GM23248 (cell line): ENCODE measurements around the gene CDK10. TPM values are rescaled to one million over a fixed set of nuclear protein-coding genes. Genes with fewer than 3 reads are reported as not detected.

ENCODE experiments used
- DNase-seq: peaks from one replicate; pipeline ENCODE4 v3.0.0-alpha.2; 2015
- H2AFZ ChIP-seq: fragments of 200-600 bp; sonication (generic); 2 replicates; pipeline ENCODE4 v1.6.1; 2016; ENCODE audit warnings: antibody characterized with exemption
- H3F3A ChIP-seq: fragments of 200-600 bp; sonication (generic); 2 replicates; pipeline ENCODE4 v1.6.1; 2016; ENCODE audit warnings: mild to moderate bottlenecking, antibody characterized with exemption, mixed run types; ENCODE audit not compliant: insufficient read depth
- H3K27ac ChIP-seq: fragments of 200-600 bp; sonication (generic); 2 replicates; pipeline ENCODE4 v1.5.1; 2016; ENCODE audit warnings: mild to moderate bottlenecking
- H3K27me3 ChIP-seq: fragments of 200-600 bp; sonication (generic); replicated peaks from 2 replicates; pipeline ENCODE4 v1.6.1; 2016; ENCODE audit warnings: mild to moderate bottlenecking; ENCODE audit not compliant: insufficient read depth
- H3K36me3 ChIP-seq: fragments of 200-600 bp; sonication (generic); 2 replicates; pipeline ENCODE4 v1.6.1; 2016; ENCODE audit warnings: low read depth, mild to moderate bottlenecking
- H3K4me1 ChIP-seq: fragments of 200-600 bp; sonication (generic); 2 replicates; pipeline ENCODE4 v1.6.1; 2016; ENCODE audit warnings: mild to moderate bottlenecking; ENCODE audit not compliant: insufficient read depth
- H3K4me2 ChIP-seq: fragments of 200-600 bp; sonication (generic); one replicate; pipeline ENCODE4 v1.6.1; 2016; ENCODE audit warnings: mild to moderate bottlenecking; ENCODE audit not compliant: unreplicated experiment
- H3K4me3 ChIP-seq: fragments of 200-600 bp; sonication (generic); 2 replicates; pipeline ENCODE4 v1.5.1; 2016; ENCODE audit warnings: mild to moderate bottlenecking
- H3K79me2 ChIP-seq: fragments of 200-600 bp; sonication (generic); 2 replicates; pipeline ENCODE4 v1.6.1; 2016; ENCODE audit warnings: mild to moderate bottlenecking; ENCODE audit not compliant: insufficient read depth
- H3K9ac ChIP-seq: fragments of 200-600 bp; sonication (generic); 2 replicates; pipeline ENCODE4 v1.6.1; 2016; ENCODE audit warnings: mild to moderate bottlenecking
- H3K9me2 ChIP-seq: fragments of 200-600 bp; sonication (generic); 2 replicates; pipeline ENCODE4 v1.6.1; 2016; ENCODE audit warnings: mixed run types, mild to moderate bottlenecking, moderate library complexity; ENCODE audit not compliant: insufficient read depth
- H3K9me3 ChIP-seq: fragments of 200-600 bp; sonication (generic); one replicate; pipeline ENCODE4 v1.6.1; 2017; ENCODE audit warnings: low read depth
- H4K20me1 ChIP-seq: fragments of 200-600 bp; sonication (generic); 2 replicates; pipeline ENCODE4 v1.6.0; 2016; ENCODE audit not compliant: insufficient read depth
- EZH2 ChIP-seq: fragments of 200-600 bp; sonication (generic); IDR thresholded peaks from 2 replicates; pipeline ENCODE4 v1.6.1; 2018; ENCODE audit warnings: antibody characterized with exemption, mild to moderate bottlenecking; ENCODE audit not compliant: insufficient read depth, poor library complexity, severe bottlenecking
- EZH2phosphoT487 ChIP-seq: fragments of 200-600 bp; sonication (generic); IDR thresholded peaks from 2 replicates; pipeline ENCODE4 v1.6.1; 2018; ENCODE audit warnings: antibody characterized with exemption, moderate library complexity, mild to moderate bottlenecking, low read depth; ENCODE audit not compliant: insufficient read depth
- WGBS, 2 experiments: methylation state at CpG; one replicate each; pipeline ENCODE4 v1.1.6; 2015 to 2017; ENCODE audit warnings: low lambda C conversion rate in 2 of 2, low coverage in 1 of 2; ENCODE audit errors: missing lambda C conversion rate in 2 of 2; 5-methylcytosine and 5-hydroxymethylcytosine counted together
- in situ Hi-C: fragments of 300-500 bp; cut with MboI; formaldehyde crosslinking; loops from 2 replicates; pipeline ENCODE4 v1.15.0; 2020
- polyA plus RNA-seq: library from polyadenylated mRNA; unstranded; fragments of >200 nt; fragmentation: Nextera tagmentation; extraction: Ambion mirVana; gene quantifications from 2 replicates; pipeline ENCODE4 v1.2.1, GENCODE V29; 2016
- total RNA-seq: library from RNA; depleted of rRNA; stranded (reverse); fragments of >200 nt; shearing (Covaris generic); gene quantifications from 2 replicates; pipeline ENCODE4 v1.2.3, GENCODE V29; 2014

CDK10 gene
- total and polyA plus RNA-seq, 2 experiments from 2014 or later, result 49.6 to 51.9 TPM

DNA sequence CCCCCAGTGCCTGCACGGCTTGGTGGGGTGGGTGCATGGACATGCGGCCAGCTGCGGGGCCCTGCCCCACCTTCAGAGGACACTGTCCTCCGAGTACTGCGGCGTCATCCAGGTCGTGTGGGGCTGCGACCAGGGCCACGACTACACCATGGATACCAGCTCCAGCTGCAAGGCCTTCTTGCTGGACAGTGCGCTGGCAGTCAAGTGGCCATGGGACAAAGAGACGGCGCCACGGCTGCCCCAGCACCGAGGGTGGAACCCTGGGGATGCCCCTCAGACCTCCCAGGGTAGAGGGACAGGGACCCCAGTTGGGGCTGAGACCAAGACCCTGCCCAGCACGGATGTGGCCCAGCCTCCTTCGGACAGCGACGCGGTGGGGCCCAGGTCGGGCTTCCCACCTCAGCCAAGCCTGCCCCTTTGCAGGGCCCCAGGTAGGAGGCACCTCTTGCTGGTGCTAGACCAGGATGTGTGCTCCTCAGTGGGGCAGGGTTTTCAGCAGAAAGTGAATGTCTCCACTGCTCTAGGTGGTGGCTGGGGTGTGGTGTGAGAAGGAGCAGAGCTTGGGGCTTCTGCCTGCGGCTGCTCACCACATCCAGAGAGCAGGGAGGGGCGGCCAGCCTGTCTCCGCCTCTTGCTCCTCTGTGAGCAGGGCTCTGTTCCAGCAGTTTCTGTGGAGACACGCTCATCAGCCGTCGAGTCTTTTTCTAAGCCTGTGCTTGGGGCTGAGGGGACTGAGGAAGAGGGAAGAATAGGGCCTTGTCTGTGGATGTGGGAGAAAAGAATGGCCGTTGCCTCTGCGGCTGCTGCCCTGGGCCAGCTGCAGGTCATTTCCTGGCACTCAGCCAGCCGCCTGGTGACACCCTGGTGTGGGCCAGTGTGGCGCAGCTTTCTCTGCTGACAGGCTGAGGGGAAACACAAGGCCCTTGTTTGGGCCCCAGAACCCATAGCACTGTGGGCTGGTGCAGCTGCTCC, 37.1 kb downstream of the CDK10 start:
- DNase-seq, result peak; percentile 40
- TF ChIP-seq EZH2phosphoT487 (no peak), EZH2 (no peak)
- H3F3A ChIP-seq, result peaks cover 19% of the 10 kb centered on the region
- no peak overlapping the region for H2AFZ ChIP-seq
- peaks cover 70% of the 10 kb centered on the region for H3K79me2 ChIP-seq
- peaks cover 7% of the 10 kb centered on the region; the same call in 1 of the 2 replicates for H3K36me3 ChIP-seq
- no peaks in the 10 kb centered on the region for H3K27me3 ChIP-seq
- in situ Hi-C loops, result no loop called here
- 80 to 81% methylated on average over 29 to 30 of the region's 30 CpGs for WGBS, 2 experiments
- H4K20me1 ChIP-seq, result no peaks in the 10 kb centered on the region
- H3K4me1 ChIP-seq, result peaks cover 17% of the 10 kb centered on the region
- H3K4me3 ChIP-seq, result 0 out of 2 replicates have a peak overlapping the region, but pooled peaks have one; percentile 76
- peak overlapping the region; percentile 84 for H3K4me2 ChIP-seq
- H3K9me2 ChIP-seq, result no peaks in the 10 kb centered on the region
- no peak overlapping the region for H3K9ac ChIP-seq
- no peaks in the 10 kb centered on the region for H3K9me3 ChIP-seq
- H3K27ac ChIP-seq, result no peak overlapping the region

DNA sequence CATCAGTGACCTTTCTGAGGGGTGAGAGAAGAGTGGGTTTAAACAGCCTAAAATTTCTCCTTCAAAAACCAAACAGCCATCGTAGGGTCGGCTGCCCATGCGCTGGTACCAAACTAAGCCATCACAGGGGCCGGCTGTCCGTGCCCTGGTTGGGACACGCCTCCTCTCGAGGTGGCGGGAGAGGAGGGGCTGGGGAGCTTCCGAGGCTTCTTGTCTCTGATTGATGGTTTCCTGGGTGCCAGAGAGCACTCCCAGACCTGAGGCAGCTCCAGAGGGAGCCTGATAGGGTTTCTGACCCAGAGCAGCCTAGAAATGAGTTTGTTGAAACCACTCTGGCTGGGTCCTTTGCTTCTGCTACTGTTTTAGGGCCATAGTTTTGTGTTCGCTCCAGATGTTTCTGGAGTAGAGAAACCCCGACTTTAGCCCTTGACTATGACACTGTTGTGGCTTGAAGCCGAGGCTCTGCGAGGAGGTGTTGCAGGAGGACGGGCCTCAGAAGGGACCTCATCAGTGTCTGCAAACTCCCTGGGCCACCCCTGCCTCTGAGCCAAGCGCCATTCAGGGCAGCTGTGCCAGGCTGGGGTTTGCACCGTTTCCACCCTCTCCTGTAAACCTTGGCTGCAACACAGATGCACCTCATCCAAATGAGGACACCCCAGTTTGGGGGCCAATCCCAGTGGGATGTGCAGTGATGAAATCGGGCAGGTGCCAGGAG, 41.1 kb downstream of the CDK10 start:
- no peak overlapping the region for H3K27ac ChIP-seq
- no peak overlapping the region for H3K4me3 ChIP-seq
- 0 out of 2 replicates have a peak, but pooled peaks cover 2% of the 10 kb centered on the region for H3F3A ChIP-seq
- no peak overlapping the region for H3K4me2 ChIP-seq
- H3K9me3 ChIP-seq, result no peaks in the 10 kb centered on the region
- 93% methylated on average over 17 of the region's 17 CpGs for WGBS, 2 experiments
- no peaks in the 10 kb centered on the region for H3K9me2 ChIP-seq
- no peaks in the 10 kb centered on the region for H4K20me1 ChIP-seq
- H2AFZ ChIP-seq, result no peak overlapping the region
- no peak overlapping the region for H3K9ac ChIP-seq
- H3K4me1 ChIP-seq, result peaks cover 2% of the 10 kb centered on the region; the same call in 1 of the 2 replicates
- in situ Hi-C loops, result no loop called here
- peaks cover 13% of the 10 kb centered on the region; the same call in 1 of the 2 replicates for H3K36me3 ChIP-seq
- no peaks in the 10 kb centered on the region for H3K27me3 ChIP-seq
- H3K79me2 ChIP-seq, result peaks cover 53% of the 10 kb centered on the region
- DNase-seq, result no peak
- TF ChIP-seq EZH2phosphoT487 (no peak), EZH2 (no peak)

DNA sequence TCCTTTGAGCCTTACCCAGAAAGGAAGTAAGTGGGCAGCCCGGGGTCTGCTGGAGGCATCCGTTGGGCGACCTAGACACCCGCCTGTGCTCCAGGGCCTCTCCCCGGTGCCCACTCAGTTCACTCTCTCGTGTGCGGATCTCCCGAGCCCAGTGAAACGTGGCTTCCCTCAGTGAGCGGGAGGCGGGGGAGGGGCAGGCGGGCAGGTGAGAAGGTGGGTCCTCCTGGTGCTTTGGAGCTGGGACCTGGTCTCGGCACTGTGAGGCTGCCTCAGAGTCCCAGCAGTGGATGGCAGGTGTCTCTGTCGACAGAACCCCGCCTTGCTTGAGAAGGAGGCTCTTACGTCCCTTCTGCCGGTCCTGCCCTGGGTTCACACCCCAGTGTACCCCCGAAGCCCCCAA, 42.8 kb downstream of the CDK10 start:
- no peaks in the 10 kb centered on the region for H3K9me2 ChIP-seq
- H3K27ac ChIP-seq, result no peak overlapping the region
- no peak overlapping the region for H2AFZ ChIP-seq
- no peaks in the 10 kb centered on the region for H4K20me1 ChIP-seq
- DNase-seq, result no peak
- H3K4me1 ChIP-seq, result no peaks in the 10 kb centered on the region
- in situ Hi-C loops, result no loop called here
- H3K4me2 ChIP-seq, result no peak overlapping the region
- H3F3A ChIP-seq, result no peaks in the 10 kb centered on the region
- peaks cover 18% of the 10 kb centered on the region; the same call in 1 of the 2 replicates for H3K36me3 ChIP-seq
- no peaks in the 10 kb centered on the region for H3K27me3 ChIP-seq
- H3K4me3 ChIP-seq, result no peak overlapping the region
- TF ChIP-seq EZH2phosphoT487 (no peak), EZH2 (no peak)
- 88 to 92% methylated on average over 17 to 18 of the region's 18 CpGs for WGBS, 2 experiments
- H3K9ac ChIP-seq, result no peak overlapping the region
- peaks cover 36% of the 10 kb centered on the region for H3K79me2 ChIP-seq
- H3K9me3 ChIP-seq, result no peaks in the 10 kb centered on the region

DNA sequence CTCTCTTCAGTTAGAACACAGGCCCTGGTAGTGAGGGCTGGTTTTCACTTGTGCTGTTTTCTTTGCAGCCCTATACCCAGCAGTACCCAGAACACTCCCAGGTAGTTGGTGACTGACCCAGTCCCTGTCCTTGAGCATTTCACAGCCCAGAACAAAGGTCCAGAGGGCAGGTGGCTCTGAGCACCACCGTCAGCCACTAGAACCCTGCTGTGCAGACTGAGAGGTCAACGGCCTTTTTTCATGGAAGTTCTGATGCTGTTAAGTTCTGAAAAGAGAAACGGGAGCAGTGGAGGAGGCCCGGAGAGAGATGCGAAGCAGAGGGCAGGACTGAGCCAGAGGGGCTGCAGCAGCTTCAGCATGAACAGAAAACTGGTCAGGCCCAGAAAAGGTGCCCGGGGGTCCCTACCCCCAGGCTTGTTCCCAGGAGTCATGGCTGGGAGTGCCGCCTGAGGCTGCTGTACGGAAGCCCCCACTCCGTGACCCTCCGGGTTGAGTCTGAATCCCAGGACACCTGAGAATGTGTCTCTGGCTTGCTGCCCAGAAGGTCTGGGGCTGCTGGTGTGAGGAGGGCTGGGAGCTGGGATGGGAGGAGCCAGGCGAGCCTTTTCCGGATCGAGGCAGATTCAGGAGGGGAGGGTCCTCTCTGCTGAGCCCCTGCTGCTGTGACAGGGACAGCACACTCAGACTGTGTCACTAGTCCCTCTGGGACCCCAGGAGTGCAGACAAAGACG, 43.5 kb downstream of the CDK10 start:
- 73 to 75% methylated on average over 14 of the region's 14 CpGs for WGBS, 2 experiments
- no peaks in the 10 kb centered on the region for H3K4me1 ChIP-seq
- H3K4me2 ChIP-seq, result no peak overlapping the region
- no peak for DNase-seq
- in situ Hi-C loops, result no loop called here
- H3K79me2 ChIP-seq, result peaks cover 29% of the 10 kb centered on the region
- TF ChIP-seq EZH2phosphoT487 (no peak), EZH2 (no peak)
- no peaks in the 10 kb centered on the region for H3K9me2 ChIP-seq
- no peaks in the 10 kb centered on the region for H3K27me3 ChIP-seq
- no peaks in the 10 kb centered on the region for H3K9me3 ChIP-seq
- no peak overlapping the region for H3K4me3 ChIP-seq
- H3K9ac ChIP-seq, result no peak overlapping the region
- H3K27ac ChIP-seq, result no peak overlapping the region
- H2AFZ ChIP-seq, result no peak overlapping the region
- H3F3A ChIP-seq, result no peaks in the 10 kb centered on the region; the same call in 1 of the 2 replicates
- peaks cover 25% of the 10 kb centered on the region; the same call in 1 of the 2 replicates for H3K36me3 ChIP-seq
- no peaks in the 10 kb centered on the region for H4K20me1 ChIP-seq
